H9 (cell line): Measurements from ENCODE around the gene DLG2. TPM values are rescaled to one million over a fixed set of nuclear protein-coding genes. Genes with fewer than 3 reads are reported as not detected.

Experiments
- DNase-seq: peaks from one replicate; pipeline ENCODE4 v3.0.0-alpha.2; 2017
- H2AFZ ChIP-seq: one replicate; pipeline ENCODE4 v1.6.1; 2013; ENCODE audit warnings: mild to moderate bottlenecking, low read length, control low read depth, moderate library complexity
- H2AK5ac ChIP-seq: 2 replicates; pipeline ENCODE4 v1.6.1; 2013; ENCODE audit warnings: low read length, control low read depth, mixed read lengths; ENCODE audit not compliant: insufficient read length
- H2BK120ac ChIP-seq: one replicate; pipeline ENCODE4 v1.6.1; 2013; ENCODE audit warnings: low read depth, mild to moderate bottlenecking, low read length, control low read depth, inconsistent platforms; ENCODE audit not compliant: poor library complexity, severe bottlenecking
- H2BK12ac ChIP-seq: 2 replicates; pipeline ENCODE4 v1.6.1; 2013; ENCODE audit warnings: low read length, control low read depth, mixed read lengths, low read depth; ENCODE audit not compliant: insufficient read length
- H2BK15ac ChIP-seq: 2 replicates; pipeline ENCODE4 v1.6.1; 2013; ENCODE audit warnings: low read depth, low read length, control low read depth
- H2BK20ac ChIP-seq: one replicate; pipeline ENCODE4 v1.6.1; 2013; ENCODE audit warnings: low read depth, mild to moderate bottlenecking, low read length, control low read depth, inconsistent platforms; ENCODE audit not compliant: poor library complexity, severe bottlenecking
- H2BK5ac ChIP-seq: 2 replicates; pipeline ENCODE4 v1.6.1; 2013; ENCODE audit warnings: low read length, control low read depth, mixed read lengths; ENCODE audit not compliant: insufficient read length
- H3K14ac ChIP-seq: 2 replicates; pipeline ENCODE4 v1.6.1; 2013; ENCODE audit warnings: low read length, control low read depth; ENCODE audit not compliant: insufficient read depth
- H3K18ac ChIP-seq: 2 replicates; pipeline ENCODE4 v1.6.1; 2013; ENCODE audit warnings: low read depth, mild to moderate bottlenecking, mixed read lengths, low read length, control low read depth; ENCODE audit not compliant: insufficient read length
- H3K23ac ChIP-seq: 2 replicates; pipeline ENCODE4 v1.6.1; 2013; ENCODE audit warnings: low read length, control low read depth, mixed read lengths, low read depth; ENCODE audit not compliant: insufficient read length
- H3K23me2 ChIP-seq: 2 replicates; pipeline ENCODE4 v1.6.1; 2013; ENCODE audit warnings: low read depth, mild to moderate bottlenecking, mixed read lengths, low read length, control low read depth; ENCODE audit not compliant: insufficient read length, poor library complexity, severe bottlenecking
- H3K27ac ChIP-seq: 2 replicates; pipeline ENCODE4 v1.5.1; 2013; ENCODE audit warnings: low read length, control low read depth, mixed read lengths, low read depth; ENCODE audit not compliant: insufficient read length
- H3K27me3 ChIP-seq: 2 replicates; pipeline ENCODE4 v1.6.1; 2013; ENCODE audit warnings: low read length, control low read depth, inconsistent platforms; ENCODE audit not compliant: insufficient read depth
- H3K4ac ChIP-seq: 2 replicates; pipeline ENCODE4 v1.6.1; 2013; ENCODE audit warnings: low read depth, mild to moderate bottlenecking, control low read depth, inconsistent platforms, low read length, moderate library complexity
- H3K4me1 ChIP-seq: 2 replicates; pipeline ENCODE4 v1.6.1; 2013; ENCODE audit warnings: low read length, control low read depth, inconsistent platforms; ENCODE audit not compliant: insufficient read depth
- H3K4me2 ChIP-seq: 2 replicates; pipeline ENCODE4 v1.6.1; 2013; ENCODE audit warnings: low read length, control low read depth, mixed read lengths; ENCODE audit not compliant: insufficient read length, insufficient read depth
- H3K56ac ChIP-seq: 2 replicates; pipeline ENCODE4 v1.6.1; 2013; ENCODE audit warnings: low read depth, mild to moderate bottlenecking, mixed read lengths, low read length, control low read depth; ENCODE audit not compliant: insufficient read length
- H3K79me1 ChIP-seq: 2 replicates; pipeline ENCODE4 v1.6.1; 2013; ENCODE audit warnings: low read depth, mild to moderate bottlenecking, moderate library complexity, low read length, control low read depth, inconsistent platforms; ENCODE audit not compliant: insufficient read depth, poor library complexity, severe bottlenecking
- H3K79me2 ChIP-seq: 2 replicates; pipeline ENCODE4 v1.6.1; 2013; ENCODE audit warnings: low read length, control low read depth, inconsistent platforms; ENCODE audit not compliant: insufficient read depth
- H3K9ac ChIP-seq: 2 replicates; pipeline ENCODE4 v1.6.1; 2013; ENCODE audit warnings: low read length, control low read depth, mixed read lengths; ENCODE audit not compliant: insufficient read length; ENCODE audit errors: extremely low read depth
- H3K9me3 ChIP-seq: one replicate; pipeline ENCODE4 v1.6.1; 2013; ENCODE audit warnings: low read depth, low read length, inconsistent platforms; ENCODE audit not compliant: control insufficient read depth
- H3T11ph ChIP-seq: one replicate; pipeline ENCODE4 v1.6.1; 2013; ENCODE audit warnings: mild to moderate bottlenecking, low read length, control low read depth, inconsistent platforms
- H4K20me1 ChIP-seq: one replicate; pipeline ENCODE4 v1.6.1; 2013; ENCODE audit not compliant: control insufficient read depth, insufficient read length, insufficient read depth
- H4K5ac ChIP-seq: 2 replicates; pipeline ENCODE4 v1.6.1; 2013; ENCODE audit warnings: low read depth, mild to moderate bottlenecking, mixed read lengths, low read length, control low read depth; ENCODE audit not compliant: insufficient read length
- H4K8ac ChIP-seq: replicated peaks from 2 replicates; pipeline ENCODE4 v1.6.1; 2013; ENCODE audit warnings: low read length, control low read depth, mixed read lengths, low read depth; ENCODE audit not compliant: insufficient read length
- H4K91ac ChIP-seq: 2 replicates; pipeline ENCODE4 v1.6.1; 2013; ENCODE audit warnings: low read depth, mild to moderate bottlenecking, moderate library complexity, mixed read lengths, low read length, control low read depth; ENCODE audit not compliant: insufficient read length
- H3K27ac Mint-ChIP-seq, 3 experiments: 2 replicates in 2 of 3; 3 replicates in 1 of 3; pipeline ENCODE4 v1.8.0; 2020 to 2021; ENCODE audit warnings: mixed read lengths in 3 of 3, mild to moderate bottlenecking in 1 of 3, moderate library complexity in 1 of 3
- H3K27me3 Mint-ChIP-seq: 2 replicates; pipeline ENCODE4 v1.8.0; 2021; ENCODE audit warnings: low read depth, mild to moderate bottlenecking, moderate library complexity, mixed read lengths
- H3K36me3 Mint-ChIP-seq, 3 experiments: 2 replicates in 2 of 3; 3 replicates in 1 of 3; pipeline ENCODE4 v1.8.0; 2020 to 2021; ENCODE audit warnings: low read depth in 3 of 3, mixed read lengths in 3 of 3; ENCODE audit not compliant: insufficient read depth in 1 of 3
- H3K4me1 Mint-ChIP-seq, 2 experiments: 2 replicates each; pipeline ENCODE4 v1.8.0; 2020; ENCODE audit warnings: mixed read lengths in 2 of 2
- H3K4me3 Mint-ChIP-seq, 2 experiments: 2 replicates in 1 of 2; 3 replicates in 1 of 2; pipeline ENCODE4 v1.8.0; 2020 to 2021; ENCODE audit warnings: mild to moderate bottlenecking in 2 of 2, mixed read lengths in 2 of 2, moderate library complexity in 1 of 2
- H3K9me3 Mint-ChIP-seq, 2 experiments: 2 replicates in 1 of 2; 3 replicates in 1 of 2; pipeline ENCODE4 v1.8.0; 2020; ENCODE audit warnings: mild to moderate bottlenecking in 2 of 2, mixed read lengths in 2 of 2, moderate library complexity in 1 of 2
- WGBS: extraction: QIAGEN DNeasy Blood & Tissue Kit; methylation state at CpG from one replicate; pipeline ENCODE4 v1.1.7; 2013; ENCODE audit warnings: missing lambda C conversion rate, low lambda C conversion rate, mixed read lengths; ENCODE audit not compliant: insufficient read length; ENCODE audit errors: extremely low coverage; 5-methylcytosine and 5-hydroxymethylcytosine counted together
- total RNA-seq: library from RNA; stranded (reverse); gene quantifications from 2 replicates; pipeline ENCODE4 v1.2.1, GENCODE V29; 2021
- TF ChIP-seq, protein P1 (sequence below): fragments of 200-600 bp; sonication (generic); conservative IDR thresholded peaks from 3 replicates; pipeline ENCODE4 v1.8.0; 2021; ENCODE audit warnings: antibody characterized with exemption, mild to moderate bottlenecking

Gene DLG2
- total RNA-seq, 1 experiment from 2014 or later, result 8.0 TPM

GRCh38 chr11:83625336-83625735 is 2001.8 kb downstream of the DLG2 start:
- no peaks in the 10 kb centered on the region for H3K79me1 ChIP-seq
- H4K91ac ChIP-seq, result no peak overlapping the region
- H3K18ac ChIP-seq, result no peak overlapping the region
- no peak overlapping the region for H2BK15ac ChIP-seq
- H3K4me1 ChIP-seq, result peaks cover 2% of the 10 kb centered on the region; the same call in 1 of the 2 replicates
- H3K23ac ChIP-seq, result no peak overlapping the region
- H3K56ac ChIP-seq, result no peak overlapping the region
- H2BK20ac ChIP-seq, result no peak overlapping the region
- H3K79me2 ChIP-seq, result no peaks in the 10 kb centered on the region
- H2BK5ac ChIP-seq, result no peak overlapping the region
- H4K5ac ChIP-seq, result no peak overlapping the region
- no peak overlapping the region for H3K27ac ChIP-seq
- DNase-seq, result no peak
- TF ChIP-seq, protein P1, sequence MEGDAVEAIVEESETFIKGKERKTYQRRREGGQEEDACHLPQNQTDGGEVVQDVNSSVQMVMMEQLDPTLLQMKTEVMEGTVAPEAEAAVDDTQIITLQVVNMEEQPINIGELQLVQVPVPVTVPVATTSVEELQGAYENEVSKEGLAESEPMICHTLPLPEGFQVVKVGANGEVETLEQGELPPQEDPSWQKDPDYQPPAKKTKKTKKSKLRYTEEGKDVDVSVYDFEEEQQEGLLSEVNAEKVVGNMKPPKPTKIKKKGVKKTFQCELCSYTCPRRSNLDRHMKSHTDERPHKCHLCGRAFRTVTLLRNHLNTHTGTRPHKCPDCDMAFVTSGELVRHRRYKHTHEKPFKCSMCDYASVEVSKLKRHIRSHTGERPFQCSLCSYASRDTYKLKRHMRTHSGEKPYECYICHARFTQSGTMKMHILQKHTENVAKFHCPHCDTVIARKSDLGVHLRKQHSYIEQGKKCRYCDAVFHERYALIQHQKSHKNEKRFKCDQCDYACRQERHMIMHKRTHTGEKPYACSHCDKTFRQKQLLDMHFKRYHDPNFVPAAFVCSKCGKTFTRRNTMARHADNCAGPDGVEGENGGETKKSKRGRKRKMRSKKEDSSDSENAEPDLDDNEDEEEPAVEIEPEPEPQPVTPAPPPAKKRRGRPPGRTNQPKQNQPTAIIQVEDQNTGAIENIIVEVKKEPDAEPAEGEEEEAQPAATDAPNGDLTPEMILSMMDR, result no peak
- no peaks in the 10 kb centered on the region for H3K9me3 Mint-ChIP-seq
- H3K27ac Mint-ChIP-seq, result peak overlapping the region in 1 of 3 experiments; percentile 82; a peak in 1 of 7 replicates
- no peak overlapping the region for H3T11ph ChIP-seq
- no peak overlapping the region for H3K4me2 ChIP-seq
- WGBS, result no CpG with 5 or more reads among the region's 3 CpGs
- no peaks in the 10 kb centered on the region for H3K36me3 Mint-ChIP-seq
- H2AK5ac ChIP-seq, result no peak overlapping the region
- H3K27me3 Mint-ChIP-seq, result no peaks in the 10 kb centered on the region
- H3K27me3 ChIP-seq, result no peaks in the 10 kb centered on the region
- no peak overlapping the region for H3K9ac ChIP-seq
- no peaks in the 10 kb centered on the region for H4K20me1 ChIP-seq
- no peak overlapping the region for H2BK120ac ChIP-seq
- no peak overlapping the region for H2BK12ac ChIP-seq
- H3K9me3 ChIP-seq, result no peaks in the 10 kb centered on the region
- no peaks in the 10 kb centered on the region for H3K23me2 ChIP-seq
- no peak overlapping the region for H3K4ac ChIP-seq
- no peak overlapping the region for H4K8ac ChIP-seq
- H3K4me1 Mint-ChIP-seq, result no peaks in the 10 kb centered on the region
- H2AFZ ChIP-seq, result no peak overlapping the region
- no peak overlapping the region for H3K14ac ChIP-seq
- no peak overlapping the region for H3K4me3 Mint-ChIP-seq
